GM18870 (cell line): Measurements from ENCODE around the gene ANXA2R.
A peak's percentile ranks its signal among the peaks of the same experiment; 100 is the strongest.
"Not testable (repeated sequence)": the region's sequence is repeated elsewhere in the genome, so short reads cannot be mapped to it uniquely, and the experiment has no call there.

Source experiments
- ATAC-seq: cut with Tn5 transposase; IDR thresholded peaks from one replicate; pipeline ENCODE4 v1.9.1; 2021; ENCODE audit warnings: moderate library complexity; ENCODE audit not compliant: unreplicated experiment

Gene ANXA2R

DNA sequence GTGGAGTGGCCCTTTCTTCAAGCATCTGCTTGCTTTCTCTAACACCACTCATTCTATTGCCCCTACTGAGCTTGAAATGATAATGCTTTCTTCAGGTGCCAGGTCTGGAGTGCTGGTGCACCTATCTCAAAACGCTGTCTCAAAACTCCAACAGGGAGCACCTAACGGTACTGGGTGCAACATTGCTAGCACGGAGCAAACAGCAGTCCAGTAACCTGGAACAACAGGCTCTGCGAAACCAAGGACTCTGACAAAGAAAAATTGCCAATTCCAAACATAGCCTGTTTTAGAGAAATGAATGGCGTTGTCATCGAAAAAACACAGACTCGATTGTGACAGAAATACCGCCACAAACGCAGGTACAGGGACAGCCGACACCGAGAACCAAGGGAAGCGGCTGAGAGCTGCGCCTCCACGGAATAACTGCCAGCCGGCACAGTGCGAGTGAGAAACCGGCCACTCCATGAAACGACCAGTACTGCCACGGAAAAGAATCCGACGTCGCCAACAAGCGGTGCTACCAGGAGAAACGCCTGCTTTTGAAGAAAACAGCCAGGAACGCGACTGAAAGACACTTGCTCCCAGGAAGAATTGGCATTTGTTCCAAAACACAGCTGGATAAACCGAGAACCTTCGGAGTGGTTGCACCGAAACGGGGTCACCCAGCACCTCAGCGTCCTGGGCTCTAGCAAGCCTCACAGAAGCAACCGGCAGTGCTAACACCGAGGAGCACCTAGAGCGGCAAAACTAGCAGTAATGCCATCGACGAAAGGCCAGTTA is 3.1 kb downstream of the ANXA2R start:
- ATAC-seq = no peak

DNA sequence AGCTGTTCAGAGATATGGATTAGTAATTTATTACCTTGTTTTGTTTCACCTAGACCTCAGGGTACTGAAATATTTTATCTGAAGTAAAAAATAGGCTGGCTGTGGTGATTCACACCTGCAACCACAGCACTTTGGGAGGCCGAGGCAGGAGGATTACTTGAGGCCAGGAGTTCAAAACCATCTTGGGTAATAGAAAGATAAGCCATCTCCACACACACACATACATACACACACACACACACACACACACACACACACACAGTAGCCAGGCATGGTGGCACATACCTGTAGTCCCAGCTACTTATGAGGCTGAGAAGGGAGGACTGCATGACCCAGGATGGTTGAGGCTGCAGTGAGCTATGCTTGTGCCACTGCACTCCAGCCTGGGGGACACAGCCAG is 3.7 kb downstream of the ANXA2R start:
- ATAC-seq = no peak

DNA sequence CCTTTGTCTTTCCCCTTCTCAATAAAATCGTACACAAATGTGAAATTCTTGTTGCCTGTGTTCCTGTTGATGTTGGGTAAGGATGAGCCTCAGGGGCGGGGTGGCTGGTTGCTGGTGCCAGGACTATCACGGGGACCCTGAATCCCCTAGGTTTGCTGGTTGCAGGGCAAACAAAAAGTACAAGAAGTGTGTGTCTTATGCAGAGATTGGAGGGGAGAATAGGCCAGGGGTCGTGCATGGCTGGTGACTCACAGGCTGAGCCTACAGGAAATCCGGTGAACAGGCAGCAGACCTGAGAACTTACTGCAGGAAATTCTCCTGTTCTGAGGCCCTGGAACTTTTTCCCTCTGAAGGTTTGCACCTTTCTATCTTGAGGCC is 5.5 kb downstream of the ANXA2R start:
- ATAC-seq = no peak

DNA sequence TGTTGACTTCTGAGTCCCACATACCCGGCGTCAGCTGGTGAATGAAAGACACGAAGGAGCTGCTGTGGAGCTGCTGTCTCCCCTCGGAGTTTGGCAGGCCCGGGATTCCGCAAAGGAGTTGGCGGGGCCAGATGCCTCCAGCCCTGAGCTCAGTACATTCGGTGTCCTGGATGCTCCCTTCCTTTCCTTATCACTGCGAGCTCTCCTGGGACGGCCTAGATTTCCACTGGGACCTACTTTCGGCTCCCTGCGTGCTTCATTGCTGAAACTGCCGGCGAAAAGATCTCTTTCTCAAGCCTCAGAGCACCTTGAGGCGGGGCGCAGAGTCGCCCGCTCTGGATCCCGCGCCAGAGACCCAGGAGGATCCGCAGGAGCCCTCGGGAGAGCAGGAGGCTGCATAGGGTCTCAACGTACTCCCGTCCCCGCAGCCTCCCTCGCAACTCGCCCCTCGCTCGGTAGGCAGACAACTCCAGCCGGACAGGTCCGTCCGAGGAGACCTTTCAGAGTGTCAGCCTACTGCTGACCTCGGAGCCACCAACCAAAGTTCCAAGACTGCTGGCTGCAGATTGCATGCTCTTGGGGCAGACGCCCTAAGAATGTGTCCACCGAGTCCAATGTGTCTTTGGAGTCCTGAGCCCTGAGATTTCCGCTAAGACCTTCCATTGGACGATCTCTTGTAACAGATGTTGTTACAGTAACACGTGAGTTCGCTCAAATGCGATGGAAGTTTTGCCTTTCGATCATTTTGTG is 6.1 kb downstream of the ANXA2R start:
- no peak for ATAC-seq

- ATAC-seq = no peak
Measured at GRCh38 chr5:43027054-43027785, 12.9 kb downstream of the ANXA2R start.

GRCh38 chr5:43025184-43025950 is 14.8 kb downstream of the ANXA2R start:
- ATAC-seq = not testable (repeated sequence)

- no peak for ATAC-seq
Measured at GRCh38 chr5:43024217-43024616, 15.9 kb downstream of the ANXA2R start.

GRCh38 chr5:43021151-43021550 is 19.0 kb downstream of the ANXA2R start:
- ATAC-seq = no peak

- no peak for ATAC-seq
Measured at GRCh38 chr5:43020399-43020746, 19.7 kb downstream of the ANXA2R start.

DNA sequence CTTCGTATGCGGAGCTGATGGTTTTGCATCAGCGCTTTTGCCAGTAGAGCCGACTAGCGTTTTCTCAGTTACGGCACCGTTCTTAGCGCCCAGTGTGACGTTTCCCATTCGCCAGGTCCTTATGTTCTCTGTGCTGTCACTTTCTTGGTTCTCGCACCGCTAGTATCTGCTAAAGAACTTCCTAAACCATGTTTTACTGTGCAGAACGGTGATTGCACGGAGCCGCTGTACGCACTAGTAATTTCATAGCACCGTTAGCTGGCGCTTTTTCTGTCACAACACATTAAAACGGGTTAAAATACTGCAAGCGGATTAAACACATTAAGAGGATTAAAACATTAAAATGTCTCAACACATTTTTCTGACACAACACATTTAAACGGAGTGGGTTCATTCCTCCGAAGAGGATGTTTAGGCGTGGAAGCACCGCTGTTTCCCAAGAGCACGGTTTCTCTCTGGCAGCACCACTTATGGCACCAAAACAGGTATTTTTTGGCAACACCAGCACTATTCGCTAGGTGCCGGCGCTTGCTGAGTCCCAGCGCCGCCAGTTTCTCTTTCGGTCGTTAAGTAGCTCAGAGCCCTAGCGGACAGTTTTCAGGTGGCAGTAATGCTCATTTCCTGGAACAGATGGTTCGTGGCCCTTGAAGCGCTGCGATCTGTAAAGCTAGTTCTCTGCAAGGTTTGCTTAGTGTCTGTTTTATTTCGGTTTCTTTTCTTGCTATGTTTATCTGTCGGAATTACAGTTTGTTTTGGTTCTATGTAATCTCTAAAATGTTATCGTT is 20.3 kb downstream of the ANXA2R start:
- ATAC-seq = peak; percentile 73

DNA sequence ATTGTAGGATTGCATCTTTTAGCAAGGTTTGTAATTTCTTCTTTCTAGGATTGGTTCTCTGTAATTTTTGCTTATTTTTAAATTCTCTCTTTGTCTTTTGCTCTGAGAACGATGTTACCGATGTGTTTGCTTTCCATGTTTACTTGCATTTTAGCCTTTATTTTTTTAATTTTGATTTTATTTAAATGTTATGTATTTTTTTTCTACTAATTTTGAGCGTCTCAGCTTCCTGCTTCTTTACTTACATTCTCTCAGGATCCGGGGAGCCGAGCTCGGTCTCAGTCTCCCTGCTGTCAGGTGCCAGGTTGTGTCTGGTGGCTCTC is 20.9 kb downstream of the ANXA2R start:
- ATAC-seq = no peak

DNA sequence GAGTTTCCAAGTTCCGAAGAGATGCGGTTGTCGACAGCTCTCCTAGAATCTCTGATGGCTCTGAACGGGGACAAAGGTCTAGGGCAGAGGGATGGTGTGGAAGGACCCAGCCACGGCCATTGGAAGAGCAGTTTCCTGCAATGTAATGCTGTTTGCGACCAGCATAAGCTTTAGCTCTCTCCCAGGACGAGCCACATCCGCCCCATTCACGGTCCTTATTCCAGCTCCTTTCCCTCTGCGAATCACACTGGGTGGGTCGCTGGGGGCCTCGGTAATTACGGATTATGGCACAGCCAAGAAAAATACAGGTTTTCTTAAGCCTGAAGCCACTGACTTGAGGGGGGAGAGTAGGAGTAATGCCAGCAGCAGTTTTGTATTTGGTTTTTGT is 22.7 kb downstream of the ANXA2R start:
- ATAC-seq = peak; percentile 3

DNA sequence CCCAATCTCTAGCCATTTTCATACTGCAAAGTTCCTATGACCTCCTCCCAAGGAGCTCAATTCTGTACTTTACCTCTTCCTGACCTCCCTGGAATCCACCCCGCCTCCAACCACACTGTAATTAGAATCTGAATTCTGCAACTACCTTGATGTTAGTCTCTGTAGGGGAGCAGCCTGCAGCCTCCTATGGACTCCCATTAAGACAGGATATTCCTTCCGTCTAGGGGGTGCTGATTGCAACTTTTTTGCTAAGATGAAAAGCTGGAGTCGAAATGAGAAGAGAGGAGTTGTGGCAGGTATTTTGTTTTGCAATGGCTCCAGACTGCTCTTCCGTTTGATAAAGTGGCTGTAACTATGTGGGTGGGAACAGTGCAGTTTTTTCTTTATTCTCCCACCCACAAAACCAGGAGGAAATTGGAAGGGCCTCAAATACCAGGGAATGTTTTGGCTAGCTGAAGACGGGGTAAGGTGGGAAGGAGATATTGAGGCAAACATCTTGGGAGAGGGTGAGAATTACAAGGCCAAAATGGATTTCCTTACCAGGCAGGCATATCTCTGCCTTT is 23.8 kb downstream of the ANXA2R start:
- ATAC-seq = no peak

- ATAC-seq = no peak
Measured at GRCh38 chr5:43014522-43014921, 25.6 kb downstream of the ANXA2R start.

GRCh38 chr5:43010935-43011315 is 29.2 kb downstream of the ANXA2R start:
- ATAC-seq = no peak

DNA sequence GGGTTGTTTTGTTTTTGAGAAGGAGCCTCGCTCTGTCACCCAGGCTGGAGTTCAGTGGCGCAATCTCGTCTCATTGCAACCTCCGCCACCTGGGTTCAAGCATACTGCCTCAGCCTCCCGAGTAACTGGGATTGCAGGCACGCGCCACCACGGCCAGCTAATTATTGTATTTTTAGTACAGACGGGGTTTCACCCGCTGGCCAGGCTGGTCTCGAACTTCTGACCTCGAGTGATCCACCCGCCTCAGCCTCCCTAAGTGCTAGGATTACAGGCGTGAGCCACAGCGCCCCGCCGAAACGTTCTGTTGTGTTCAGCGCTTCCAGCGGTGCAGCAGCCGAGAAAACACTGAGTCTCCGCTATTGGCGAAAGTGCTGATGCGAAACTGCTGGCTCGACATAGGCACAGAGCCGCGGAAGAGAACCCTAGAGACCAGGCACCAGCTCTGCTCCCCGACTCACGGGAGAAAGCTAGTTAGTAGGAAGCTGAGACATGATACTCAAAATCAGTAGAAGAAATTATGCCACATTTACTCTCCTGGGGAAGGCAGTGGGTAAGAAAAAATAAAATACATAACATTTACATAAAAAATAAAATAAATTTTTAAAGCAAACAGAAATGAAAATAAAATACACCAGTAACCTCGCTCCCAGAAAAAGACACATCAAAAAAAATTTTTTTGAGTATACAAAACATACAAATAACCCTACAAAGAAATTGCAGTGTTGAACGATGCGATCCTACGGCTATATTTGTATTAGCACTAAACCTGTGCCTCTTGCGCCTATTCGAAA is 31.6 kb downstream of the ANXA2R start:
- peak; percentile 25 for ATAC-seq

GRCh38 chr5:43007911-43008362 is 32.2 kb downstream of the ANXA2R start:
- ATAC-seq = peak; percentile 29

DNA sequence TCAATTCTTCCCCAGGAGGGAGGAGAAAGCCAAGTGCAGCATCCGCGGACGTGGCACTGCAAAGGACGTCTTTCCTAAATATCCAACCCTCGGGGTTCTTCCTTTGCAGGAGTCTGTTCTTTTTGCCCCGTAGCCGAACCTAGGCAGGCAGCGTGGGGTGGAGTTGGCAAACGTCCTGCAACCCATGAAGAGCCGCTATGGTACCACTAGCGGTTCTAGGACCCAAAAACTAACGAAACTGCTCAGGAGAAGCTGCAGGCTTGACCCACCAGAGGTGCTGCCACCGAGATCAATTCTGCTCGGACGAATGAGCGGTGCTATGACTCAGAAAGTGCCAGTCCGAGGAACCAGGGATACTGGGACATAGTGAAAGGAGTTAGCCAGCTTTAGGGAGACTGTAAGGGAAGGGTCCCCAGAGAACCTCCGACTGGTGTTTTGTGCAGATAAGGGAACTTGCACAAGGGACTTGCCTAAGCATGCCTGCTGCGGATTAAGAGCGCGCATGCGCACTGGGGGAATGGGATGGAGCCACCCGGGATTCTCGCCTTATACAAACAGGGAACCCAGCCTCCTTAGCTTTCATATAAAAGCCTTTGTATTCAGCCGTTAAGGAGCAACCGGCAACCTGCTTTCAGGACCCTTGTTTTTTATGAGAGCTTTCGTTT is 32.7 kb downstream of the ANXA2R start:
- ATAC-seq = peak; percentile 18
